GM12891 (cell line): ENCODE data around the gene FGFR2.

Experiments used
- POLR2A ChIP-seq: IDR thresholded peaks from 2 replicates; pipeline ENCODE4 v1.6.1; 2011; ENCODE audit warnings: low read depth, low read length, control low read depth
- POLR2AphosphoS5 ChIP-seq: IDR thresholded peaks from 2 replicates; pipeline ENCODE4 v1.6.1; 2011; ENCODE audit warnings: low read depth, low read length, control low read depth

DNA sequence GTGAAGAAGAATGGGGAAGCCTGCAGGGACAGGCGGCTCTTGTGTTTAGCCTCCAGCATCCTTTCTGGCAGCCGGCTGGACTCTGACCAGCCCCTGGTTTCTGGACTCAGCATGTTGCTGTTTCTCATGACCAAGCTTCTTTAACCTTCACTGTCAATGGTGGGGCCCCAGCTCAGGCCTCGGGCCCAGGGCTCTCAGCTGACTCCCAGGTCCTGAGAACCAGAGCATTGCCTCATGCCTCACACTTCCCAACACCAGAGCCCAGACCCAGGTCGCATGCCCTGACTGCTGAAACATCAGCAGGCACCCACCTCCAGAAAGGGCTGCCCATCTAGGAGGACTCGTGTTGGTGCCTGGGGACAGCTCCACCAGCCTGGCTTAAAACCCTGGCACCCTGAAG, 34.8 kb upstream of the FGFR2 start:
- TF ChIP-seq POLR2A (no peak), POLR2AphosphoS5 (no peak)
